ENCODE data around the gene MEIOSIN. TPM values are rescaled to one million over a fixed set of nuclear protein-coding genes. Genes with fewer than 3 reads are reported as not detected.
A peak's percentile ranks its signal among the peaks of the same experiment; 100 is the strongest.

The MEIOSIN gene
- total and polyA plus RNA-seq, 2 of the 13 experiments (the other 11 are each of a cell fraction or from before 2014, with no cell fraction given): not detected

GRCh38 chr19:45798995-45799517 is 65.8 kb downstream of the MEIOSIN start (continued):
- TF ChIP-seq SMC3 (IDR thresholded peaks at IDR 0.05; ENCODE audit: low read length): peak; percentile 49; the same call in 1 of the 2 replicates
- TF ChIP-seq TRAFD1 (CRISPR knock-in tag; IDR thresholded peaks at IDR 0.05; ENCODE audit: borderline replicate concordance): no peak
- no peak for TF ChIP-seq FOXC1 (CRISPR knock-in tag; IDR thresholded peaks at IDR 0.05; ENCODE audit: borderline replicate concordance)
- 0 out of 2 replicates have a peak, but pooled peaks have one; percentile 9 for TF ChIP-seq MXD3 (CRISPR knock-in tag; IDR thresholded peaks at IDR 0.05)
- no peak for TF ChIP-seq PBX2 (CRISPR knock-in tag; IDR thresholded peaks at IDR 0.05)
- TF ChIP-seq ZFP41 (CRISPR knock-in tag; IDR thresholded peaks at IDR 0.05; ENCODE audit: borderline replicate concordance): no peak
- TF ChIP-seq ZNF576 (CRISPR knock-in tag; IDR thresholded peaks at IDR 0.05): no peak
- no peak for TF ChIP-seq ZNF383 (CRISPR knock-in tag; IDR thresholded peaks at IDR 0.05; ENCODE audit: borderline replicate concordance)

Measured in HepG2 (cell line).